ENCODE results near the gene HBS1L.

HBS1L gene

DNA sequence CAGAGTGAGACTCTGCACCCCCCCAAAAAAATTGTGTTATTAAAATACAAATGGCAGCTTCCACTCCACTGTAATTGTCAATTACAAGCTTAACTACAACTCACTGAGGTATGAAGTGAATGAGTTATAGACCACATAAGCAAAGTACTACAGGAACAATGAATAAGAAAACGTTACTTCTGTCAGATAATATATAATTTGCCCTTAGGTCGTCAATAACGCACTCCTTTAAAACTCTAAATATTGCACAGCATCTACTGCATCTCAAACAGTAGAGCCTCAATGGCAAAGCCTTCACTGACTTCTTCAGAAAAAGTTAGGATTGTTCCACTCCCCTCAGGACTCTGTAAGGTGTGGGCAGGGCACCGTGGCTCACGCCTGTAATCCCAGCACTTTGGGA lies 2.0 kb upstream of the HBS1L start:
- 0 out of 2 replicates have a peak, but pooled peaks cover 3% of the 10 kb centered on the region for H3K36me3 ChIP-seq (ENCODE audit: low read length)
- no peak overlapping the region for H3K27ac ChIP-seq (ENCODE audit: low read depth, low read length)
- no peak for TF ChIP-seq EZH2phosphoT487 (conservative IDR thresholded peaks at IDR 0.05; ENCODE audit: low read length)
- no peak overlapping the region for H2AFZ ChIP-seq (ENCODE audit: low read depth, low read length, severe bottlenecking)
- no peaks in the 10 kb centered on the region for H3F3A ChIP-seq (ENCODE audit: insufficient read depth)
- H3K9me3 ChIP-seq (ENCODE audit: insufficient read depth, low read length), result no peaks in the 10 kb centered on the region
- 0 out of 2 replicates have a peak, but pooled peaks cover 5% of the 10 kb centered on the region for H4K20me1 ChIP-seq (ENCODE audit: low read depth, low read length)
- no peak overlapping the region for H3K4me3 ChIP-seq (ENCODE audit: insufficient read depth, low read length, poor library complexity, severe bottlenecking)
- no peaks in the 10 kb centered on the region for H3K27me3 ChIP-seq (ENCODE audit: low read length)
- H3K9me2 ChIP-seq (replicated peaks; ENCODE audit: insufficient read depth, low read length), result no peaks in the 10 kb centered on the region
- no peak overlapping the region for H3K4me2 ChIP-seq (ENCODE audit: low read depth, low read length, poor library complexity, severe bottlenecking)
- no peak overlapping the region for H3K9ac ChIP-seq (ENCODE audit: low read length)
- peaks cover 30% of the 10 kb centered on the region for H3K79me2 ChIP-seq (ENCODE audit: insufficient read depth, low read length)

DNA sequence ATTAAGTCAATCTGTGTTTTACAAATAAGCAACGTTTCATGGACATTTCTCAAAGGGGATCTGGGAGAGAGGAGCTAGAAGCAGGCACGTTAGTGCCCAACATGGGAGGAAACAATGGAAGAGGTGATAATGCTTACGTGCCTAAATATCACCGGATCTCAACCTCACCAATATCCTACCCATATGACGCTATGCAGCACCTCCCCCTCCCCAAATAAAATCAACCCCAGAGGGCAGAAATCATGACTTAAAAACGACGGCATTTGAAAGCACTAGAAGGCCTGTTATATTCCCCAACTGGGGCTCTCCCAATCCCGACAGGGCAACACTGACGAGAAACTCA lies 425 bp downstream of the HBS1L start:
- no peaks in the 10 kb centered on the region for H3K27me3 ChIP-seq (ENCODE audit: low read length)
- peak overlapping the region; percentile 91 for H3K9ac ChIP-seq (ENCODE audit: low read length)
- TF ChIP-seq, protein P1, sequence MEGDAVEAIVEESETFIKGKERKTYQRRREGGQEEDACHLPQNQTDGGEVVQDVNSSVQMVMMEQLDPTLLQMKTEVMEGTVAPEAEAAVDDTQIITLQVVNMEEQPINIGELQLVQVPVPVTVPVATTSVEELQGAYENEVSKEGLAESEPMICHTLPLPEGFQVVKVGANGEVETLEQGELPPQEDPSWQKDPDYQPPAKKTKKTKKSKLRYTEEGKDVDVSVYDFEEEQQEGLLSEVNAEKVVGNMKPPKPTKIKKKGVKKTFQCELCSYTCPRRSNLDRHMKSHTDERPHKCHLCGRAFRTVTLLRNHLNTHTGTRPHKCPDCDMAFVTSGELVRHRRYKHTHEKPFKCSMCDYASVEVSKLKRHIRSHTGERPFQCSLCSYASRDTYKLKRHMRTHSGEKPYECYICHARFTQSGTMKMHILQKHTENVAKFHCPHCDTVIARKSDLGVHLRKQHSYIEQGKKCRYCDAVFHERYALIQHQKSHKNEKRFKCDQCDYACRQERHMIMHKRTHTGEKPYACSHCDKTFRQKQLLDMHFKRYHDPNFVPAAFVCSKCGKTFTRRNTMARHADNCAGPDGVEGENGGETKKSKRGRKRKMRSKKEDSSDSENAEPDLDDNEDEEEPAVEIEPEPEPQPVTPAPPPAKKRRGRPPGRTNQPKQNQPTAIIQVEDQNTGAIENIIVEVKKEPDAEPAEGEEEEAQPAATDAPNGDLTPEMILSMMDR (IDR thresholded peaks at IDR 0.05; ENCODE audit: insufficient read depth, low read length, poor library complexity, severe bottlenecking), result no peak
- no peak for TF ChIP-seq EZH2phosphoT487 (conservative IDR thresholded peaks at IDR 0.05; ENCODE audit: low read length)
- H3K27ac ChIP-seq (ENCODE audit: low read depth, low read length), result peak overlapping the region; percentile 31; the same call in 1 of the 2 replicates
- peak overlapping the region; percentile 82 for H2AFZ ChIP-seq (ENCODE audit: low read depth, low read length, severe bottlenecking)
- H3K4me3 ChIP-seq (ENCODE audit: insufficient read depth, low read length, poor library complexity, severe bottlenecking), result peak overlapping the region; percentile 89
- no peaks in the 10 kb centered on the region for H3K9me2 ChIP-seq (replicated peaks; ENCODE audit: insufficient read depth, low read length)
- H3K36me3 ChIP-seq (ENCODE audit: low read length), result peaks cover 8% of the 10 kb centered on the region; the same call in 1 of the 2 replicates
- no peaks in the 10 kb centered on the region for H3K9me3 ChIP-seq (ENCODE audit: insufficient read depth, low read length)
- H4K20me1 ChIP-seq (ENCODE audit: low read depth, low read length), result 0 out of 2 replicates have a peak, but pooled peaks cover 5% of the 10 kb centered on the region
- H3K4me2 ChIP-seq (ENCODE audit: low read depth, low read length, poor library complexity, severe bottlenecking), result peak overlapping the region; percentile 94
- no peaks in the 10 kb centered on the region for H3F3A ChIP-seq (ENCODE audit: insufficient read depth)
- H3K79me2 ChIP-seq (ENCODE audit: insufficient read depth, low read length), result peaks cover 52% of the 10 kb centered on the region

DNA sequence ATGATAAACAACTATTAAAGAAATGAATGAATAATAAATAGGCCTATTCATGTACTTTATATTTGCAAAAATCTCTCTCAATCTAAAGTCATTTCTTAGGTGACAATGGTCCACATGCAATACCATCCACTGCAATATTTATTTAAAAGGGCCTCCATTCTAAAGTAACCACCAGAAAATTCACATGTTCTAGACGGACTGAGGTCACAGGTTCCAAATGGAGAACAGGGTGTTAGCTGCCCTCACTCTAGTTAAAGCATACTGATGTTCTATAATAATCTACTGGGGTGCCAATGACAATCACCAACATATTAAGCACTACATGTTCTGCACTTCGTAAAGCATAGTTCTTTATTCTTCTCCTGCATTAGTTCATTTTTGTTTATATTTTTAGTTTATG lies 1.2 kb downstream of the HBS1L start:
- H3K9ac ChIP-seq (ENCODE audit: low read length), result peak overlapping the region; percentile 91
- H3F3A ChIP-seq (ENCODE audit: insufficient read depth), result no peaks in the 10 kb centered on the region
- no peaks in the 10 kb centered on the region for H3K9me2 ChIP-seq (replicated peaks; ENCODE audit: insufficient read depth, low read length)
- 0 out of 2 replicates have a peak, but pooled peaks cover 5% of the 10 kb centered on the region for H4K20me1 ChIP-seq (ENCODE audit: low read depth, low read length)
- no peaks in the 10 kb centered on the region for H3K27me3 ChIP-seq (ENCODE audit: low read length)
- peaks cover 10% of the 10 kb centered on the region; the same call in 1 of the 2 replicates for H3K36me3 ChIP-seq (ENCODE audit: low read length)
- peak overlapping the region; percentile 94 for H3K4me2 ChIP-seq (ENCODE audit: low read depth, low read length, poor library complexity, severe bottlenecking)
- H3K9me3 ChIP-seq (ENCODE audit: insufficient read depth, low read length), result no peaks in the 10 kb centered on the region
- H3K4me3 ChIP-seq (ENCODE audit: insufficient read depth, low read length, poor library complexity, severe bottlenecking), result peak overlapping the region; percentile 89
- peaks cover 59% of the 10 kb centered on the region for H3K79me2 ChIP-seq (ENCODE audit: insufficient read depth, low read length)
- no peak overlapping the region for H2AFZ ChIP-seq (ENCODE audit: low read depth, low read length, severe bottlenecking)
- H3K27ac ChIP-seq (ENCODE audit: low read depth, low read length), result no peak overlapping the region
- no peak for TF ChIP-seq EZH2phosphoT487 (conservative IDR thresholded peaks at IDR 0.05; ENCODE audit: low read length)
- TF ChIP-seq, protein P1 (IDR thresholded peaks at IDR 0.05; ENCODE audit: insufficient read depth, low read length, poor library complexity, severe bottlenecking), result no peak

DNA sequence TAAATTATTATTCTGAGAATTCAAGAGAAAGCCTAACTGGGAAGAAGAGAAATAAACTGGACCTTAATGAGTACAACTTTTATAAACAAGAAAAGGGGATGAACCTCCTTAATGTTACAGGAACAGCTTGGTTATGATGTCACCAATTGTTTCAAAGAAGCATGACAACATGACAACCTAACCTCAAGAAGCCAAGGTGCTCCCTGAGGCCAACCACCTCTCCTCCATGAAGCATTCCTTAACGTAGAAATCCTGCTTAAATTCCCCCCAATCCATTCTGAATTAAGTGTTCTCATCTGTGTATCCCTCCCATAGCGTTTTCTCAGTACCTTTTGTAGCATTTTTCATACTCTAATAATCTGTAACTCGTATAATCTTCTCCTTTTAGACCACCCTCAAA lies 1.7 kb downstream of the HBS1L start:
- Histone ChIP-seq H3K9me2 (replicated peaks; ENCODE audit: insufficient read depth, low read length) (no peaks in the 10 kb centered on the region), H3K4me3 (ENCODE audit: insufficient read depth, low read length, poor library complexity, severe bottlenecking) (peak overlapping the region; percentile 89), H4K20me1 (ENCODE audit: low read depth, low read length) (0 out of 2 replicates have a peak, but pooled peaks cover 5% of the 10 kb centered on the region), H3F3A (ENCODE audit: insufficient read depth) (no peaks in the 10 kb centered on the region), H2AFZ (ENCODE audit: low read depth, low read length, severe bottlenecking) (no peak overlapping the region), H3K4me2 (ENCODE audit: low read depth, low read length, poor library complexity, severe bottlenecking) (peak overlapping the region; percentile 94), H3K9ac (ENCODE audit: low read length) (peak overlapping the region; percentile 91), H3K36me3 (ENCODE audit: low read length) (peaks cover 10% of the 10 kb centered on the region; the same call in 1 of the 2 replicates), H3K27ac (ENCODE audit: low read depth, low read length) (no peak overlapping the region), H3K27me3 (ENCODE audit: low read length) (no peaks in the 10 kb centered on the region), H3K9me3 (ENCODE audit: insufficient read depth, low read length) (no peaks in the 10 kb centered on the region), H3K79me2 (ENCODE audit: insufficient read depth, low read length) (peaks cover 64% of the 10 kb centered on the region)
- no peak for TF ChIP-seq EZH2phosphoT487 (conservative IDR thresholded peaks at IDR 0.05; ENCODE audit: low read length)
- TF ChIP-seq, protein P1 (IDR thresholded peaks at IDR 0.05; ENCODE audit: insufficient read depth, low read length, poor library complexity, severe bottlenecking), result no peak

Data from SU-DHL-6 (cell line).